Measurements from ENCODE around the gene ZMYND8.

The ZMYND8 gene

DNA sequence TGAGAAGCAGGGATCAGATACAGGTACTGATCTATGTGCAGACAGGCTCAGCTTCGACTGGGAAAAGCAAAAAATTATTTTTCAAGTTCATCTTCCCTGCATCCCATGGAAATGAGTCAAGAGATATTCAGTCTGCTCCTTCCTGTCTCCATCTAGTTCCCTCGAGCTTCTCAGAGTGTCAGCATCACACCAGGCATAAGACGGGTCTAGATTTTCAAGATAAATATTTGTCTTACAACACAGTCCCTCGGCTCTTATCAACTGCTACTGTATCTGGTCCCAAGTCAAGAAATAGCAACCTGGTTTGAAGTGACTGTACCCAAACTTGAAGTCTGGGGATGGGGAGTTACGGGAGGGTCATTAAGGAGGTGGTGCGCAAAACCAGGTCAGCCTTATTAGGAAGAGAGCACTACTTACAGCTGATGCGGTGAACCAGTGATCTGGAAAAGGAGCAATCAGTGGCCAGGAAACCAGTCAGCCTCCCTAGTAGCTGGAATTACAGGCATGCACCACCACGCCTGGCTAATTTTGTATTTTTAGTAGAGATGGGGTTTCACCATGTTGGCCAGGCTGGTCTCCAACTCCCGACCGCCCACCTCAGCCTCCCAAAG lies 29.7 kb downstream of the ZMYND8 start:
- TF ChIP-seq, protein P1, sequence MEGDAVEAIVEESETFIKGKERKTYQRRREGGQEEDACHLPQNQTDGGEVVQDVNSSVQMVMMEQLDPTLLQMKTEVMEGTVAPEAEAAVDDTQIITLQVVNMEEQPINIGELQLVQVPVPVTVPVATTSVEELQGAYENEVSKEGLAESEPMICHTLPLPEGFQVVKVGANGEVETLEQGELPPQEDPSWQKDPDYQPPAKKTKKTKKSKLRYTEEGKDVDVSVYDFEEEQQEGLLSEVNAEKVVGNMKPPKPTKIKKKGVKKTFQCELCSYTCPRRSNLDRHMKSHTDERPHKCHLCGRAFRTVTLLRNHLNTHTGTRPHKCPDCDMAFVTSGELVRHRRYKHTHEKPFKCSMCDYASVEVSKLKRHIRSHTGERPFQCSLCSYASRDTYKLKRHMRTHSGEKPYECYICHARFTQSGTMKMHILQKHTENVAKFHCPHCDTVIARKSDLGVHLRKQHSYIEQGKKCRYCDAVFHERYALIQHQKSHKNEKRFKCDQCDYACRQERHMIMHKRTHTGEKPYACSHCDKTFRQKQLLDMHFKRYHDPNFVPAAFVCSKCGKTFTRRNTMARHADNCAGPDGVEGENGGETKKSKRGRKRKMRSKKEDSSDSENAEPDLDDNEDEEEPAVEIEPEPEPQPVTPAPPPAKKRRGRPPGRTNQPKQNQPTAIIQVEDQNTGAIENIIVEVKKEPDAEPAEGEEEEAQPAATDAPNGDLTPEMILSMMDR (IDR thresholded peaks at IDR 0.05; ENCODE audit: insufficient read depth, missing control alignments), result no peak
- no peak for DNase-seq (ENCODE audit: insufficient read length, low spot score)
- no peak for FAIRE-seq

DNA sequence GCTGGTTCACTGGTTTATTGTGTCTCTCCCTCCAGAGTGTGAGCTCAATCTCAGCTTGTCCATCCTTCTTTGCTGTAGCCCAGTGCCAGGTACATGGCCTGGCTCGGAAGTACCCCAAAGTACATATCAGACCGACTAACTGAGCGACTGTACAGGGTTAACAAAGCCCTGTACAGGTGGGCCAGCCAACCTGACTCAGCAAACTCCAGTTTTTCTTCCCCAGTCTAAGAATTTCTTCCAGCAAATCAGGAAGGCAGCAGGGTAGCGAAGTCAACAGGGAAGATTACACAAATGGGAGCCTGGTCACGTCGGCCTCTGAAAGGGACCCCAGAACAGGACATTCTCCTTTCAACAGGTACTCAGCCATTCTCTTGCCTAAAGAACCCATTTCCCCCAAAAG lies 31.3 kb downstream of the ZMYND8 start:
- FAIRE-seq, result no peak
- TF ChIP-seq, protein P1 (IDR thresholded peaks at IDR 0.05; ENCODE audit: insufficient read depth, missing control alignments), result no peak

DNA sequence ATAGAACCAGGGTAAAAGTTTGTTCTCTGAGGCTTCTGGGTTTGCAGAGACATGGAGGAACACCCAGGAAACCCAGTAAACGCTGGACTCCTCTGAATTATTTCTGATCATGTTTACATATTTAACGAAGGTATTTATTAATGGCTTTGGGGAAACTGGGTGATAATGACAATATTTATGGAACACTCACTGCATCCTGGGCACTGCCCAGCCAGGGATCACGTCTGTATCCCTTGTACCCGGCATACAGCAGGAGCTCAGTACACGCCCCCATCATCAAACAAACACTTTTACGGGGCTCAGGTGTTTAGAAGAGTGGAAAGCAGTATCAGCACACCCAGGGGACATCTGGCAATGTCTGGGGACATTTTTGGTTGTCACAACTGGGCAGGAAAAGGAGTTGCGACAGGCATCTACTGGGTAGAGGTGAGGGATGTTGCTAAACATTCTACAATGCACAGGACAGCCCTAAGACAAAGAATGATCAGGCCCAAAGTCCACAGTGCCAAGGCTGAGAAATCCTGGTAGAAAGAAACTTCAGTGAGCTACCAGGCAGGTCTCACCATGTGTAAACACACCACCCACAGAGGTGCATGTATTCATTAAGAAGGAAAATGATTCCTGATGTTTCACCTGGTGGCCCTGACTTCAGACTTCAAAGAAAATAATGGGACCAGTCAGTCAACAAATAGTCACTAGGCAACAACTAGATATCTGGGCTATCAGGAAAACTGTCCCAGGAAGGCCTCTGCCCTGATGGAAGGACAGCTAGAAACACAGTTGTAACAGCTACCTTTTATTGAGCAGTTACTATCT lies 35.3 kb downstream of the ZMYND8 start:
- DNase-seq (ENCODE audit: insufficient read length, low spot score) (no peak), FAIRE-seq (no peak)
- TF ChIP-seq, protein P1 (IDR thresholded peaks at IDR 0.05; ENCODE audit: insufficient read depth, missing control alignments), result no peak

More for the DNA sequence above, 31.3 kb downstream of the ZMYND8 start:
- no peak for DNase-seq (ENCODE audit: insufficient read length, low spot score)

DNA sequence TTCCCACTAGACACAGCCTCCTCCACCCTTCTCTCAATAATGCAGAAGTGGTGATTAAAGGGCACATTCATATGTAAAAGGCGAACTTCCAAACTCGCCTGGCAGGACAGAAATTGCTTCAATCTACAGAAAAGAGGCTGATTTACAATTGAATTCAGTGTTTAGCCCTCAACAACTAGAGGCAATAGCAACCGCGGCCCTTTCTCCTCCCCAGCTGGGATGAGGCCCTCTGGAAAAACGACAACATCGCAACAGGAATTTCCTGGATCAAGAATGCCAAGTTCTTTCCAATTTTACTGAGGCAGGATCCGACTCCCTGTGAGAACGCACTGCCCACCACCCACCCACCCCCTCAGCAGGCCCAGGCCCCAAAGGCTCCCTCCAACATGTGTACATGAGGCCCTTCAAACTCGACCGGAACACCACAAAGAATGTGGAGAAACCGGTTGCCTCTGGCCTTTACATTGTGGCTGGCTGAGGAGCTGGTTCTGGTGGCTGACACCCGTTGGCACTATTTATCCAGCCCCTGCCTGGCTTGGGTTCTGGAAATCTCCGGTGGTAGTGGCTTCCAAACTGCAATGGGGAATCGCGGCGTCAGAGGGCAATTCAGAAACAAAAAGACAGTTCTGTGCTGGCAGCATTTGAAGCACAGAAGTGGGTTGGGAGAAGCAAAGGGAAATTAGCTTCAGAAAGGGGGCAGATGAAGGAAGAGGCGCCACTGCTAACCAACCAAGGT lies 36.8 kb downstream of the ZMYND8 start:
- FAIRE-seq, result no peak
- TF ChIP-seq, protein P1 (IDR thresholded peaks at IDR 0.05; ENCODE audit: insufficient read depth, missing control alignments), result no peak
- DNase-seq (ENCODE audit: insufficient read length, low spot score), result no peak

DNA sequence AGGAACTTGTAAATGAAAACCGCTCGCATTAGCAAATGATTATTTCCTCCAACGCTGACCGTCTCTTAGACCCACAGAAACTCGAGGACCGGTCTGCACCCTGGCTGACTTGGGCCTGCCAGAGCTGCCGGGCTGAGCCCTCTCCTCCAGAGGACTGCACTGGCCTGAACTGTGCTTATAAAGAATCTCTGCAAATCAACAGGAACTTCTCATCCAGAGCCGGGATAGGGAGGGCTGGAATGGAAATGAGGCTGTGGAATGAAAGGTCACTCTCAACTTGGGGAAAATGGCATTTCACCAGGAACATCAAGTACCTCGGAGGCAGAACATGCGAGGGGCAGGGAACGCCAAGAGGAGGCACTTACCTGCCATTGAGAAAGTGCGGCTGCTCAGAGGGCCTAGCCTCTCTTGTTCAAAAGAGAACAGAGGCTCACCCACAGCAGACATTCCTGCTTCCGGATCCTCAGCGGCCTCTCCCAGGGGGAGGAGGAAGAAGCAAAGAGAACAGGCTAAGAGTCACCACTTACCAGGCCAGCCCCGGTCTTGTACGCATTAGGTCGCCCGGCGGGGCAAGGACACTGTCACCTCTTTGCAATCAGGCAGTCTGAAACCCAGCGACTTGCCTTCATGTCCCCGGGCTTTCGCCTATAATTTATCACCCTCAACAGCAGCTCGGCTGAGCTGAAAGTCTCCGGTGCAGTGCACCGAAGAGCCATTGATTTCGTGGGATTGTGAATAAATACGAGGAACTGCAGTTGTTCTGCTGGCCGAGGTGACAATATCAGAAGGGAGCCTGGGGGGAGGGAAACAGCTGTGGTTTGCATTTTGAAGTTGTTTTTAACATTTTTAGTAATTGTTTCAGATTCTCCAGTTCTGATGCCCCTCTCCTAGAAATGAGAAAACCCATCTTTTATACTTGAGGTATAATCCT lies 37.6 kb downstream of the ZMYND8 start:
- no peak for FAIRE-seq
- DNase-seq (ENCODE audit: insufficient read length, low spot score), result no peak
- TF ChIP-seq, protein P1 (IDR thresholded peaks at IDR 0.05; ENCODE audit: insufficient read depth, missing control alignments), result no peak

DNA sequence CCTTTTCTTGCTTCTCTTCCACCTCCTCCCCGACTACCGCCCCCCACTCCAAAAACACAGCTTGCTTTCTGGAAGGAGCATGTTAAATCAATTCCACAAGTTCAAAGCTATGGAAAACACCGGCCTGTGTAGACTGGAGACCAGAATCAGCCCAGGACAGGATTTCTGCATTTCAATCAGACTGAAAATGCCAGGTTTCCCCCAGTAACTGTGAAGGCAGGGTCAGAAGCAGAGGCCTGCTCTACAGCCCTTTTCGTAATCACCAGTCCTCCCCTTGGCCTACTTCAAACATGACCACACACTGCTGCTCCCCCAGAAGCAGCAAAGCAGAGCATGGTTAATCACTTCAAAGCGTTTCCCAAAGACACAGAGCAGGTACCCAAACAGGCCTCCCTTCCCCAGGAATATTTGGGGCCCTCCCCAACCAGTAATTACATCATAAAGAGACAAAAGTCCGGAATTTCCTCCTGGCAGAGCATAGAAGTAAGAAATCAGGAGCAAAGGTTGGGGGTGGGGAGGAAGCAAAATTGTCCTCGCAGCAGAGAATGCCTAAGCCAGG lies 38.4 kb downstream of the ZMYND8 start:
- FAIRE-seq (no peak), DNase-seq (ENCODE audit: insufficient read length, low spot score) (no peak)
- TF ChIP-seq, protein P1 (IDR thresholded peaks at IDR 0.05; ENCODE audit: insufficient read depth, missing control alignments), result no peak
